HG02943 (cell line): Measurements from ENCODE around the gene MAST1.
"Not testable (repeated sequence)": the region's sequence is repeated elsewhere in the genome, so short reads cannot be mapped to it uniquely, and the experiment has no call there.

Source experiments
- ATAC-seq: cut with Tn5 transposase; IDR thresholded peaks from one replicate; pipeline ENCODE4 v1.9.1; 2021; ENCODE audit warnings: mild to moderate bottlenecking, low read depth, moderate library complexity; ENCODE audit not compliant: unreplicated experiment

Gene MAST1

DNA sequence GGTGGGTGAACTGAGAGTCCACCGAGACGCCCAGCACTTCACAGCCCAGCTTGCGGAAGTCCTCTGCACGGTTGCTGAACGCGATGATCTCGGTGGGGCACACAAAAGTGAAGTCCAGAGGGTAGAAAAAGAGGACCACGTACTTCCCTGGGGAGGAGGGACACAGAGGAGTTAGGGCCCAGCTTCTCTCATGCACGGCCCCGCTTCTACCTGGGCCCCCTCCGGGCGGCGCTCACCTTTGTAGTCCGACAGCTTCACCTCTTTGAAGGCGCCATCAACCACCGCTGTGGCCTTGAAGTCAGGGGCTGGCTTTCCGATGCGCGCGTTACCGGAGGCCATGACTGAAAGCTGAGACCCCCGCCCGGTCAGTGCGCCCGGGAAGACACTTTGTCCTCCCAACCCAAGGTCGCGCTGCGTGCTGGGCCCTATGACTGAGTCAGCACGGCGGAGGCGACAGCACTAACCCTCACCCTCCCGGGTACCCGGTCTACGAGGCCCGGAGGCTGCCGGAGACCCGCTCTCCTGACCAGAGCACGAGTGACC is 37.3 kb upstream of the MAST1 start:
- no peak for ATAC-seq

DNA sequence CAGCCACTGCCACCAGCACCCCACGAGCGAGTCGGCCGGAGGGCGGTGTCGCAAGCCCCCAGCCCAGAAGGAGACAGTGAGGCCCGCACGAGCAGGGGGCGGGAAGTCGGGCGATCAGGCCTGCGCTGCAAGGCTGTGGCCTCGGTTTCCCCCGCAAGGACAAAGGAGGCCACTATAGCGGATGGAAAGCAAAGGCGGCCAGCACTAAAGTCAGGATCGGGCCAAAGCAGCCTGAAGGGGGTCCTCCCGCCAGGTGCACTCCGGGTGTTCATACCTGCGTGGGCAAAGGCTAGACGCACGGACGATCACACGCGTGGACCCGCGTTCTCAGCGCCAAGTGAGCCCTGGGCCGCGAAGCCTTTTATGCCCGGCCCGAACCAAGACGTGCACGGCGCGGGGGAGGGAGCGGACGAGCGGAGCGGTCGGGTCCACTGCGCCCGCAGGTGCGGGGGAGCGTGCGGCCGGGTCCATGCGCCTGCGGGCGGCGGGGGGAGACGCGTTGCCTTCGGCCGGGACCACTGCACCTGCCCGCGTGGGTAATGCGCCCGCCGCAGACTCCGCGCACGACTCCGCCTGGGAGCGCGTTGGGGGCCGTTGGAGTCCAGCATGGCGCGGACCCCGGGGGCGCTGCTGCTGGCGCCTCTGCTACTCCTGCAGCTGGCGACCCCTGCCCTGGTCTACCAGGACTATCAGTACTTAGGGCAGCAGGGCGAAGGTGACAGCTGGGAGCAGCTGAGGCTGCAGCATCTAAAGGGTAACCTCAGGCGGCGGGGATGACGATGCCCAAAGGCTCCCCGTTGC is 36.6 kb upstream of the MAST1 start, which contains the start of the genes PRDX2 and THSD8:
Gene PRDX2 (minus strand): TSS at position 335 of the 801 bp plus-strand sequence. CDS start 539 bp downstream, outside the sequence.
Gene THSD8 (plus strand): TSS at position 604 of the 801 bp plus-strand sequence. CDS start 3 bp downstream, at position 607.
- no peak for ATAC-seq

DNA sequence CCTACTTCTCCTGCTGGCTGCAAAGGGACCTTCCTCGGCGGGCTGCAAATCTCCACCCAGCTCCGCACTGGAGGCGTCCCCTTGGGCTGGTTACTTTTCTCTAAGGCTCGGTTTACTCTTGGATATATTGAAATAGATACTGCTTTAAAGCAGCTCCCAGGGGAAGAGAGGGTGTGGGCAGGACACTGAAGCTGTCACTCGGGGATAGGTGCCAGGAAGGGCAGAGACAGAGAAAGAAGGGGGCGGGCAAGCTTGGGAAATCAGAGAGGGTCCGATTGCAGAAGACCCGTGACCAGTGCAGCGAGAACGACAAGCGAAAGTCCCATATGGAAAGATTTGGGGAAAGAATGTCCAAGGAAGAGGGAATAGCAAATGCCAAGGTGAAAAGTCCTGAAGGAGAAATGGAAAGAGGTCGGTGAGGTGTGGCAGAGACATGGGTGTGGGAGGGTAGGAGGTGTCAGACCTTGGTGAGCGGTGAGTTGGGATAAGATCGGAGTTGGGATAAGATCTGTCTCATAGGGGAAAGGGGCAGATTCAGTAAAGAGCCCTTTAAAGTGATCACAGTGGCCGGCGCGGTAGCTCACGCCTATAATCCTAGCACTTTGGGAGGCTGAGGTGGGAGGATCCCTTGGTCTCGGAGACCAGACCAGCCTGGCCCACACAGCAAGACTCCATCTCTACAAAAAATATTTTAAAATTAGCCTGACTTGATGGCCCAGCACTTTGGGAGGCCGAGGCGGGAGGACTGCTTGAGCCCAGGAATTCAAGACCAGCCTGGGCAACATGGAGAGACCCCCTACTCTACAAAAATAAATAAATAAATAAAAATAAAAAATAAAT is 35.8 kb upstream of the MAST1 start:
- no peak for ATAC-seq

DNA sequence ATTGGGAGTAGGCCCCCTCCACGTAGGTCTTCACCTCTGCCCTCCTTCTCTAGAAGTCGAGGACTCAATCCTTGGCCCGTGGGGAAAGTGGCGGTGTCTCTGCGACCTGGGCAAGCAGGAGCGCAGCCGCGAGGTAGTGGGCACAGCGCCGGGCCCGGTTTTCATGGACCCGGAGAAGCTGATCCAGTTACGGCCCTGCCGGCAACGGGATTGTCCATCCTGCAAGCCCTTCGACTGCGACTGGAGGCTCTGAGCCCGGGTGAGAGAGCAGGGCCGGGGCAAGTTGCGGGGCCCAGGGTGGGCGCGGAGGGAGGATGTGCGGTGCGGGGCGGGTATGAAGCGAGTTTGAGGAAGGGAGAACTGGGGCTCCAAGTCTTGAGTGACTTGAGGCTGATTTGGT is 34.3 kb upstream of the MAST1 start:
- no peak for ATAC-seq

DNA sequence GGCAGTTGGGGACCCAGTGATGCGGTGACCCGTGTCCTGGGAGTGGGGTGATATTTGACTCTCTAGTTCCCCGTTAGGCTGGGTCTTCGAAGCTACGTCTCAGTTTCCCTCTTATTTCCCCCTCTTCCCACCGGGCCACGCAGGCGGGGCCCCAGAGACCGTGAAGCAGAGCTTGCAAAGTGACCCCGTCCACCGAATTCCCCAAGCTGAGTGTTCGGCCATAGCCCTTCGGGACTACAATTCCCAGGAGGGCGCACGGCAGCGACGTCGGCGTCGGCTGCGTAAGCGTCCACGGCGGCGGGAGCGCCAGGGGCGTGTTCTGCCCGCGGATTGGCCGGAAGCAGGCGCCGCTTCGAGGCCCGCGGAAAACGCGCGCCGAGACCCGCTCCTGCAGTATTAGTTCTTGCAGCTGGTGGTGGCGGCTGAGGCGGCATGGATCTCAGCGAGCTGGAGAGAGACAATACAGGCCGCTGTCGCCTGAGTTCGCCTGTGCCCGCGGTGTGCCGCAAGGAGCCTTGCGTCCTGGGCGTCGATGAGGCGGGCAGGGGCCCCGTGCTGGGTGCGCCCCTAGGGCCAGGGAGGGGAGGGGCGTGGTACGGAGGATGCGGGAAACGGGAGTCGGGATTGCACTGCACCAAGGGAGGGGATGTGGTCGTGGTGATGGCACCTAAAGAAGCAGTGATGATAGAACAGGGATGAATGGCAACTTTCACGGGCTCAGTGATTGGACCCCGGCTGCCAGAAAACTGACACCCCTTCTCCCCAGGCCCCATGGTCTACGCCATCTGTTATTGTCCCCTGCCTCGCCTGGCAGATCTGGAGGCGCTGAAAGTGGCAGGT is 31.9 kb upstream of the MAST1 start, which contains the start of gene RNASEH2A:
Gene RNASEH2A (plus strand): TSS at position 343 of the 840 bp plus-strand sequence. CDS start 90 bp downstream, at position 433.
- ATAC-seq, result peak; percentile 73

DNA sequence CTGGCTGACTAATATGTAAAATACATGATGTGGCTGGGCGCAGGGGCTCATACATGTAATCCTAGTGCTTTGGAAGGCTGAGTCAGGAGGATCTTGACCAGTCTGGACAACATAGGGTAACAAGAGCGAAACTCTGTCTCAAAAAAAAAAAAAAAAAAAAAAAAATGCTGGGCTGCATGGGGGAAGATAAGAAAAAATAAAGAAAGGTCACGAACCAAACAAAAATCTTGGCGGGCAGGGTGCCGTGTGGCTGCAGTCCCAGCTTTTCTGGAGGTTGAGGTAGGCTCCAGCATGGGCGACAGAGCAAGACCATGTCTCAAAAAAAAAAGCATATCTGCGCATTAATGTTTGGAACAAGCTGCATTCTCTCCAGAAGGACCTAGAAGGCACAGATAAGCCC is 23.2 kb upstream of the MAST1 start:
- ATAC-seq, result no peak

DNA sequence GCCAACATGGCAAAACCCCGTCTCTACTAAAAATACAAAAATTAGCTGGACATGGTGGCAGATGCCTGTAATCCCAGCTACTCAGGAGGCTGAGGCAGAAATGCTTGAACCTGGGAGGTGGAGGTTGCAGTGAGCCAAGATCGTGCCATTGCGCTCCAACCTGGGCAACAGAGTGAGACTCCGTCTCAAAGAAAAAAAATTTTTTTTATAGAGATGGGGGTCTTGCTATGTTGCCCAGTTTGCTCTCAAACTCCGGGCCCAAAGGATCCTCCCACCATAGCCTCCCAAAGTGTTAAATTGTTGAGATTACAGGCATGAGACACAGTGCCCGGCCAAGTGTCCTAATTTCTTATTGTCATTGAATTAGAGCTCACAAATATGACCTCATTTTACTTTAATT is 21.1 kb upstream of the MAST1 start:
- not testable (repeated sequence) for ATAC-seq

DNA sequence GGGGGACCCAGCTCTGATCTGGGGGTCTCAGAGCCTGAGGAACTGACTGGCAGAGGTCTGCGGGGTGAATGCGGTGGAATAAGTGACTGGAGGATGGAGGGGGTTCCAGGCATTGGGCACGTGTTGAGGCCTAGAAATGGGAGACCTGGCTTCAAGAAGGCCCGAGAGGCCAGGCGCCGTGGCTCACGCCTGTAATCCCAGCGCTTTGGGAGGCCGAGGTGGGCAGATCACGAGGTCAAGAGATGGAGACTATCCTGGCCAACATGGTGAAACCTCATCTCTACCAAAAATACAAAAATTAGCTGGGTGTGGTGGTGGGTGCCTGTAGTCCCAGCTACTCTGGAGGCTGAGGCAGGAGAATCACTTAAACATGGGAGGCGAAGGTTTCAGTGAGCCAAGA is 20.5 kb upstream of the MAST1 start:
- ATAC-seq, result not testable (repeated sequence)

DNA sequence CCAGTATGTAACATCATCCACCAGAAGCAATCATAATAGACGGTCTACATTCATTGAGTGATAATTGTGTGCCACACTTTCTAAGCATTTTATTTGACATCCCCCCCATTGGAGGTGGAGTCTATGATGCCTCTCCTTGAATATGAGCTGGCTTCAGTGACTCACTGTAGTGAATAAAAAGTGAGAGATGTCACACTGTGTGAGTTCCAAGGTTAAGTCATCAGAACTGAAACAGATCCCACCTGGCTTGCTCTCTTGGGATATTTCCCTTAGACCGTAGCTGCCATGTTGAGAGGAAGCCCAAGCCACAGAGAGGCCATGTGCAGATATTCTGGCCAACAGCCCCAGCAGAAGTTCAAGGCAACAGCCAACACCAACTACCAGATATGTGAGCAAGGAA is 16.6 kb upstream of the MAST1 start:
- no peak for ATAC-seq

DNA sequence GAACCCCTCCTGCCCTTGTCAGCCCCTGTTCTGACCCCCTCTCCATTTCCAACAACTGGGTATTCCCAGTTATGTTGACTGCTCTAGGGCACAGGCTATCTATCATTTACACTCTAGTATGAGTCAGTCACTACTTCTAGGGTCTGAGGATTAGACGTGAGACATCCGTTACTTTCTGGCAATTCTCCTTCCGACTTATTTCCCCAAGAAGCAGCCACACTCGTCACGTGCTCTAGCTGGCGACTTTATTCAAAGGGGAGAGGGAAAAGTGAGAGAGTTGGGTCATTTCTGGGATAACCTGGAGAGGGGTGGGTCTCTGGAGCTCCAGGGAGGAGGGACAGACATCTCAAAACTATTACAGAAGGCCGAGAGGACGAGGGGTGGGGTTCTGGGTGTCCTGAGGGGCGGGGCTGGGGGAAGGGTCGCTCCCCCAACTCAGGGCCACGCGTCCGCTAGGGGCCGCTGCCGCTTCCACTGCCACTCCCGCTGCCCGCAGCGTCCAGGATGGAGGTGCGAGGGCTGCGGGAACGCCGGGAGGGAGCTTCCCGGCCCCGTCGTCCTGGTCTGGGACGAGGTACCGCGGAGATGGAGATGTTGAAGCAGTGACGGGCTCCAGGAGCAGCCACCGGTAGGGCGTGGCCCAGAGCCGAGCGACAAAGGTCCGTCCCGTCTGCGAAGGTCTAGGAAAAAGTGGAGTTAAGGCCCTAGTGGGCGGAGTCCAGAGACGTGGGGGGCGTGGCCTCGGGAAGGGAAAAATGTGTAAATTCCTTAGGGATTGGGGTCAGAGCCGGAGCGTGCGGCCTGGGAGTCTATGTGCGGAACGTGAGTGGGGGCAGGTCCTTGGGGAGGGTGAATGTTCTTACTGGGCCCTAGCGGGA is 12.8 kb upstream of the MAST1 start:
- no peak for ATAC-seq

DNA sequence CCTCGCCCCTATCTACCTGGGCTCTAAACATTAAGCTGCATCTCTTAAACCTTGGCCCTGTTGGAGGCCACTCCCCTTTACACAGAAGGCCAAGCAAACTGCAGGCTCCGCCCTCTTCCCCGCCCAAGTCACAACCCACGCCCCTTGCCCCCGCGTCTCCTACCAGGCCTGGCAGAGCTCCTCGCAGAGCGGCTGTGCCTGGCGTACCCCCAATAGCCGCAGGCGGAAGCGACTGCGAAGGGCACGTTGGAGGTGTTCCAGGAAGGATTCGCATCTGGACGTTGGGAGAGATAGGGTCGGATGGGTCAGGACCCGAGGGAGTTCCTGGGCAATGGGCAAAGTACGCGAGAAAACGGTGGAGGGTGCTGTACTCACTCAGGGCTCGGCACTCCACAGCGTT is 9.8 kb upstream of the MAST1 start:
- no peak for ATAC-seq

DNA sequence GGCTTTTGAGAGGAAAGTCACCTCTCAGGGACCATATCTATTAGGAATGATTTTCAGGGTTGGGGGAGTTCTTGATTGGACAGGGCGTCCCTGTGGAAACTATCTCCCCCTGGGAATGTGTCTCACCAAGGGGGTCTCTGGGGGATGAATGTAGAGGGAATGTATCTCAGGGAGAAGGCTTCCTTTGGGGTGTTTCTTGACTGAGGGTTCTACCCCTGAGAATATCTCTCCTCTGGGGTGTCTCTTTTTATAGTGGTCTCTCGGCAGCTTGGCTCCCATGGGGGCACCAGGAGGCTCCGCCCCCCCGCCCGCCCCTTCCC is 4.9 kb upstream of the MAST1 start:
- ATAC-seq, result no peak

DNA sequence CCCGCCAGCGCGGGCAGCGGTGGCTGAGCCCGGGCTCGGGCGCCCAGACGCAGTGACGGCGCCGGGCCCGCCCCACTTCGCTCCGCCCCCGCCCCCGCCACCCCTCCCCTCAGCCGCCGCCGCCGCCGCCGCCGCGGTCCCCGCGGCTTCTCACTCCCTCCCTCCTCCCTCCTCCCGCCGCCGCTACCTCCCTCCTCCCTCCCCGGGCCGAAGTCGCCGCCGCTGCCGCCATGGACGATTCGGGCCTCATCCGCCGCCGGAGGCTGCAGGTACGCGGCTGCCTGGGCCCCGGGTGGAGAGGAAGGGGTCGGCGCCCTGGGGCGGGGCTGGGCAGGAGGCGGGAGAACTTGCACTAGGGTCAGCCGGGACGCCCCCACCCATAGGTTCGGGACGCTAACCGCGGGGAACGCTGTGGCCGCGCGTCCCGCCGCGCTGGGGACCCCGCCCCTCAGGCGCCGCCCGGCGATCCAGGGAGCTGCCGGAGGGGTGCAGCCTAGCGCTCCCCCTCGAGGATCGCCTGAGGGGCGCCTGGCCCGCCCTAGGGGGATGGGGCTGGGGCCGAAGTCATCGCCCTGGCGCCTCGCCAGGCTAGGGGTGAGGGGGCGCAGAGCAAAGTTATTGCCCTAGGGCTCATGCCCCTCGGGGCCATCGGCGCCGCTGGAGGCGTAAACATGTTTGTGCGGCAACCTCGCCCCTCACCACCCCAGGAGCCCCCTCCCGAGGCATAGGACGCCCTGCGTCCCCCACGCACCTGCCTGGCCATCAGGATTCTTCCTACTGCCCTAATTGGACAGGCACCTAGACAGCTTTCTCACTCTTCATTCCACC is 4.4 kb upstream of the MAST1 start:
- no peak for ATAC-seq

DNA sequence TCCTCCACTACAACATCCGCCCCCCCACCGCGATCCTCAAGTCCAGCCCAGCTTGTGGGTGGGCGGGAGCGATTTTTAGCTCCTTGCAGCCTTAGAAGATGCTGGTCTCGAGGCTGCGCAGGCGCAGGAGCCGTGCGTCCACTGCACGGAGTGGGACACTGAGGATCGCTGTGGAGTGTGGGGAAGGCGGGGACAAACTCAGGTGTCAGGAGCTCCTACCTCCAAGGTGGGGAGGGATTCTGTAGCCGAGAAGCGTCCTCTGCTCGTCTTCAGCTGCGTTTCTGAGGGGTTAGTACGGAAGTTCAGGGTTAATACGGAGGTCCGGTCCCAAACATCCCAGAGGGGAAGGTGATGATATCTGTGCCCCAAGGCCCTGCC is 3.8 kb upstream of the MAST1 start, which contains the start of gene RTBDN:
Gene RTBDN (minus strand): TSS at position 14 of the 378 bp plus-strand sequence. CDS start 4,600 bp downstream, outside the sequence.
- no peak for ATAC-seq

DNA sequence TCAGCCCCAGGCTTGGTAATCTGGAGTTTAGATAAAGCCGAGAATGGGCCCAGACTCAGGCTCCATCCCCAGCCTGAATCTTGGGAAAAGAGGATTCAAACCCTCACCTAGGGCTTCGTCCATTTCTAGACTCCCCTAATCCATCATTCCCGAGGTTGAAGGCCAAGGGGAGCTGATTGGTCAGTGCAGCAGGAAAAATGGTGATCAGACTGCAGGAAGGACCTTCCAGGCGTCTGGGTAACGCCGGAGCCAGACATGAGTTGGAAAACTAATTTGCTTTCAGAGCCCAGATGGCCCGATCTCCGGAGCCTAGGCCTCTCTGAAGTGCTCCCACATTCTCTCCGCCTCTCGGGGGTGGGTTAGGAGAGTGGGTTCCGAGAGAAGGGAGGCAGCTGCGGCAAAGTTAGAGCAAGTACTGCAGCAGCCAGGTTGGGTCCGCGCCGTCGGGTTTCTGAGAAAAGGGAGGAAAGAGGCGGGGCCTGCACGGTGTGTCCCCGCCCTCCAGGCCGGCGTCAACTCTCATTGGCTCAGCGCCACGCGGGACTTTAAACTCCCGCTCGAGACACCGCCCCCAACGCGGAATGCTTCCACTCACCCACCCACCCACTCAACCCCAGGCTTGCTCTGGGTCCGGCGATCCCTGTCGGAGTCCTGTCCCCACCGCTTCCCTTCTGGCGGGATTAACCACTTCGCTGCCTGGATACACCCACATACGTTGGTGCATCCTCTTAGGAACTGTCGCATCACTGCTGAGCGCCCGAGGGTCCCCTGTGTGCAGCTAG is 3.1 kb upstream of the MAST1 start:
- no peak for ATAC-seq

DNA sequence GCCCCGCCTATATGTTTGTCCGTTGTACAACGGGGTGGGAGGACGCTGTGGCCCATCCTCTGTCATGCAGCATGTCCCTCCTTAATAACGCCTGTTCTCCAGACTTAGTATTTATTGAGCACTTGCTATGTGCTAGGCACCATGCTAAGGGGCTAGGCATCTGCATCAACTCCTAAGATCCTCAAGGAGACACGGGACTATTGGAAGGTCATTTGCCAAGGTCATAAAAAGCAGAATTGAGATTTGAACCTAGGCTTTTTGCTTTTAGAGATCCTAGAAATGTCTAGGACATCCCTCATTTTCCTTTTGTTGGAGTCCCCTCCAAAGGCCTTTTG is 1.8 kb upstream of the MAST1 start:
- no peak for ATAC-seq

DNA sequence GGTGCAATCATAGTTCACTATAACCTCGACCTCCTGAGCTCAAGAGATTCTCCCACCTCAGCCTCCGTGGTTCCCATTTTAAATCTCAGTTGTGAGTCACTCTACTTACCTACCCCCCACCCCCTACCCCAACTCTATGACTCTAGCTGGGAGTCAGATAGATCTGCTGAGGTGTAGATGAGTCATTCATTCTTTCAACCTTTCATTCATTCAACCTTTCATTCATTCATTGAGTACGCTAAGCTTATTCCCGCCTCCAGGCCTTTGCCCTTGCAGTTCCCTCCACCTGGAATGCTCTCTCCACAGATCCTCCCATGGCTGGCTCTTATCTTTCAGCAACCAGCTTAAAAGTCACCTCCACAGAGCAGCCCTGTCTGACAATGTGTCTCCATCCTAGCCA is 1.1 kb upstream of the MAST1 start:
- no peak for ATAC-seq
